T-helper 2 cell treated with Interferon-gamma antibody and Interleukin-4, amounts not matched to agents 5 μg/mL and 100 μg/mL, for 36 hours (primary cell): ENCODE measurements around the gene PMF1.

ENCODE experiments used
- DNase-seq: peaks from one replicate; pipeline ENCODE4 v3.0.0; 2021; ENCODE audit warnings: low spot score
- H3K27ac Mint-ChIP-seq: one replicate; pipeline ENCODE4 v1.8.0; 2021; ENCODE audit warnings: mild to moderate bottlenecking, mixed read lengths
- H3K27me3 Mint-ChIP-seq: one replicate; pipeline ENCODE4 v1.8.0; 2021; ENCODE audit warnings: low read depth, mixed read lengths
- H3K36me3 Mint-ChIP-seq: one replicate; pipeline ENCODE4 v1.8.0; 2021; ENCODE audit warnings: low read depth, mixed read lengths
- H3K4me1 Mint-ChIP-seq: one replicate; pipeline ENCODE4 v1.8.0; 2021; ENCODE audit warnings: low read depth, mixed read lengths
- H3K4me3 Mint-ChIP-seq: one replicate; pipeline ENCODE4 v1.8.0; 2022; ENCODE audit warnings: mild to moderate bottlenecking, moderate library complexity, mixed read lengths
- H3K9me3 Mint-ChIP-seq: one replicate; pipeline ENCODE4 v1.8.0; 2021; ENCODE audit warnings: mixed read lengths

PMF1 gene

GRCh38 chr1:156251527-156251926 lies 38.7 kb downstream of the PMF1 start:
- H3K36me3 Mint-ChIP-seq: peaks cover 46% of the 10 kb centered on the region
- H3K4me1 Mint-ChIP-seq: peaks cover 21% of the 10 kb centered on the region
- no peaks in the 10 kb centered on the region for H3K9me3 Mint-ChIP-seq
- H3K4me3 Mint-ChIP-seq: peak overlapping the region; percentile 36
- H3K27me3 Mint-ChIP-seq: no peaks in the 10 kb centered on the region
- no peak for DNase-seq
- peak overlapping the region; percentile 63 for H3K27ac Mint-ChIP-seq

GRCh38 chr1:156253634-156254033 lies 40.8 kb downstream of the PMF1 start:
- Mint-ChIP-seq H3K4me3 (no peak overlapping the region), H3K36me3 (peaks cover 62% of the 10 kb centered on the region), H3K9me3 (no peaks in the 10 kb centered on the region), H3K27ac (peak overlapping the region; percentile 49), H3K4me1 (peaks cover 30% of the 10 kb centered on the region), H3K27me3 (no peaks in the 10 kb centered on the region)
- no peak for DNase-seq

- DNase-seq: no peak
- Mint-ChIP-seq H3K4me3 (no peak overlapping the region), H3K27me3 (no peaks in the 10 kb centered on the region), H3K4me1 (peaks cover 12% of the 10 kb centered on the region), H3K9me3 (no peaks in the 10 kb centered on the region), H3K27ac (peak overlapping the region; percentile 55), H3K36me3 (peaks cover 65% of the 10 kb centered on the region)
These were observed 44.9 kb downstream of the PMF1 start for GRCh38 chr1:156257711-156258110.

DNA sequence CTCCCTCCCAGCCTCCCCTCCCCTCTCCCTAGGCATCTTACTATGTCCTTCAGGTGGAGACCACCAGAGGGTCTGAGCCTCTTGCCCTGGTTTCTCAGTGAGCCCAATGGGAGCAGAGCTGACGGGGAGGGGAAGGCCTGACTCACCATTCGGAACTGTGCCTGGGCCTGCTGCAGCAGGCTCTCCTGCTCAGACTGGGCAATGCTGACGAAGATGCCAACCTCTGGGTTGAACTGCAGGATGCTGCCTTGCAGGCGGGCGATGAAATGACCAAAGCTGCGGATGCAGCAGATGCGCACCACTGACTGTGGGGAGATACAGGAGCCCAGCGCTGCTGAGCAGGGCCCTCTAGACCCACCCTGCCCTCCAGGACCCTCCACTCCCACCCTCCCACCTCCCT lies 46.1 kb downstream of the PMF1 start:
- no peaks in the 10 kb centered on the region for H3K9me3 Mint-ChIP-seq
- H3K27me3 Mint-ChIP-seq: no peaks in the 10 kb centered on the region
- no peak for DNase-seq
- H3K36me3 Mint-ChIP-seq: peaks cover 66% of the 10 kb centered on the region
- H3K4me1 Mint-ChIP-seq: peaks cover 12% of the 10 kb centered on the region
- no peak overlapping the region for H3K4me3 Mint-ChIP-seq
- H3K27ac Mint-ChIP-seq: no peak overlapping the region

DNA sequence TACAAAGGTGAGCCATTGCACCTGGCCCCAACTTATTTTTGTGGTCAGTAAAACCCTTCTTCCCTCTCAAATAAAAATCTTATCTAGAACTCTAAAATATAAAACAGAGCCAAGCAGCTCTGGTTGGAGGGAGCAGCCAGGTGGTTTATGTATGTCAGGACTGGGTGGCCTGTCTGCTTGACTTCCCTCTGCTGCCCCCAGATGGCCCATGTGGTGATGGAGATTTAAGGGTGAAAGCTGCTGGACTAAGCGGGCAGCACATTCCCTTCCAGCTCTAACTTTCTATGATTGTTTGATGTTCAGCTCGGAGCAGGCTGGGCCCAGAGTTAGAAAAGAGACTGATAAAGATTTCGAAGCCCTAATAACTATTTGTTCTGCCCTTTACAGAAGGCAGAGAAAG lies 47.0 kb downstream of the PMF1 start:
- no peaks in the 10 kb centered on the region for H3K27me3 Mint-ChIP-seq
- no peaks in the 10 kb centered on the region for H3K9me3 Mint-ChIP-seq
- H3K4me3 Mint-ChIP-seq: no peak overlapping the region
- H3K27ac Mint-ChIP-seq: no peak overlapping the region
- H3K36me3 Mint-ChIP-seq: peaks cover 67% of the 10 kb centered on the region
- DNase-seq: no peak
- peaks cover 11% of the 10 kb centered on the region for H3K4me1 Mint-ChIP-seq

- Mint-ChIP-seq H3K9me3 (no peaks in the 10 kb centered on the region), H3K27ac (no peak overlapping the region), H3K4me1 (peaks cover 11% of the 10 kb centered on the region), H3K4me3 (no peak overlapping the region), H3K27me3 (no peaks in the 10 kb centered on the region), H3K36me3 (peaks cover 72% of the 10 kb centered on the region)
- DNase-seq: no peak
These were observed 48.1 kb downstream of the PMF1 start for GRCh38 chr1:156260896-156261295.

DNA sequence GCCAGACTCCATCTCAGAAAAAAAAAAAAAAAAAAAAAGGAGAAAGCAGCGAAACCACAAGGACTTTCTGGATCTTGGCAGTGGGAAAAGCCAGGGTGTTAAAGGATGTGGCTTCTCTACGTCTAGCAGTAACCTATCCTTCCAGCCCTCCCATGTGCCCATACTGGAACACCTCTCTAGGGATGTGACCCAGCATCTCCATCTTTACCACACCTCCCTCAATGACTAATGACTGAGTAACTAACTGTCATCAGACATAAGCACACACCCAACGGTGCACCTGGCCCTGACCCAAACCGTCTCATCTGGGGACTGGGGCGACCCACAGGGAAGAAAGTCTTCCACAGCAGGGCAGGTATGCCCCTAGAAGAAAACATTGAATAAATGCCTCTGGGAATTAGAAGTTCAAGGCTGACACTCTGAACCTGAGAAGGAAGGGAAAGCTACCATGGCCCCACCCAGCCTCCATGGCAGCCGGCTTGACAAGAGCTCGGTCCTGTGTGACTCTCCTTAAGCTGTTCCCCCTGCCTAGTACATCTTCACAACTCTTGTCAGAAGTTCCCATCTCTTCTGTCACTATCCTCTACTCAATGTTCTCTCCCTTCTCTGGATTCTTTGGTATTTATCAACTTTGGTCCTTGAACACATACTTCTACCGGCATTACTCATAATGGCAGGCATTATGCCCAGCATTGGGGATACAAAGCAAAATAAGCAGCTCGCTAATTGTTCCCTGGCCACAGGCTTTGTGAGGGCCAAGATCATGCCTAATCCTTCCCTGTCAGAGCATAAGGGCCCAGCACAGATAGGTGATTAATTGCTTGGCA lies 49.9 kb downstream of the PMF1 start:
- Mint-ChIP-seq H3K4me1 (peaks cover 4% of the 10 kb centered on the region), H3K27ac (peak overlapping the region; percentile 60), H3K27me3 (no peaks in the 10 kb centered on the region), H3K9me3 (no peaks in the 10 kb centered on the region), H3K4me3 (no peak overlapping the region), H3K36me3 (peaks cover 75% of the 10 kb centered on the region)
- DNase-seq: no peak

DNA sequence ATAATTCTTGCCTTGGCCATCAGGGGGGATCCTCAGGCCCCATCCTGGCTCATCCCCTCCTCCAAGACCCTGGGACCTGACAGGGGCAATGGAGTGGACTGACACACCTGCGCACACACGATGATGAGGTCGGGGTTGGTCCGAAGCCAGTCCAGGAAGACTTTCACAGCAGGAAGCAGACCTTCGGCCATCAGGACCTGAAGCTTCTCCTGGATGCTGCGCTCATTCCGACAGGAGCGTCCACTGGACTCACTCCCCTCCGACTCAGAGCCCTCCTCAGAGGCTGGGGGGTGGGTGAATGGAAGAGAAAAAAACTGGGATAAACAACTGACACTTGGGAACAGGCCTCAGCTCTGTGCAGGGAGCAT lies 50.5 kb downstream of the PMF1 start:
- H3K27ac Mint-ChIP-seq: no peak overlapping the region
- H3K4me1 Mint-ChIP-seq: peaks cover 2% of the 10 kb centered on the region
- no peaks in the 10 kb centered on the region for H3K27me3 Mint-ChIP-seq
- no peaks in the 10 kb centered on the region for H3K9me3 Mint-ChIP-seq
- no peak overlapping the region for H3K4me3 Mint-ChIP-seq
- peaks cover 76% of the 10 kb centered on the region for H3K36me3 Mint-ChIP-seq
- no peak for DNase-seq

DNA sequence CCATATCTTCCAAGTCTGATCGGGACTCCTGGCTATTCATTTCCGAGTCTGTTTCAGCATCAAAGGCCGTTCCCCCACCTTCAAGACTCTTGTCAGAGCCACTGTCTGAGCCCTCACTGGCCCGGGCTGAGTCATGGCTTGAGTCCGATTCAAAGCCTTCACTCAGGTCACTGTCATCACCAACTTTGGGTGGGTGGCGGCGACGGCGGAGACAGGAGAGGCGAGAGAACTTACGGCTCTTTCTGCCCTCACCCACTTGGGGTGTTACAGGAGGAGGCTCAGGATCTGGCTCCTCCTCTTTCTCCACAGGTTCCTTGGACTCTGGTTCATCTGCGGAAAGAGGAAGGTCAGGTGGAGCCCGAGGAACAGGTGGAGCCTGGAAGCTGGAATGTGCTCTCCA lies 53.2 kb downstream of the PMF1 start:
- Mint-ChIP-seq H3K27me3 (no peaks in the 10 kb centered on the region), H3K4me3 (no peak overlapping the region), H3K36me3 (peaks cover 64% of the 10 kb centered on the region), H3K27ac (no peak overlapping the region), H3K9me3 (no peaks in the 10 kb centered on the region), H3K4me1 (peaks cover 2% of the 10 kb centered on the region)
- DNase-seq: no peak

GRCh38 chr1:156268336-156268735 lies 55.5 kb downstream of the PMF1 start:
- no peak for DNase-seq
- Mint-ChIP-seq H3K36me3 (peaks cover 65% of the 10 kb centered on the region), H3K9me3 (no peaks in the 10 kb centered on the region), H3K27ac (no peak overlapping the region), H3K27me3 (no peaks in the 10 kb centered on the region), H3K4me3 (no peak overlapping the region), H3K4me1 (peaks cover 2% of the 10 kb centered on the region)

DNA sequence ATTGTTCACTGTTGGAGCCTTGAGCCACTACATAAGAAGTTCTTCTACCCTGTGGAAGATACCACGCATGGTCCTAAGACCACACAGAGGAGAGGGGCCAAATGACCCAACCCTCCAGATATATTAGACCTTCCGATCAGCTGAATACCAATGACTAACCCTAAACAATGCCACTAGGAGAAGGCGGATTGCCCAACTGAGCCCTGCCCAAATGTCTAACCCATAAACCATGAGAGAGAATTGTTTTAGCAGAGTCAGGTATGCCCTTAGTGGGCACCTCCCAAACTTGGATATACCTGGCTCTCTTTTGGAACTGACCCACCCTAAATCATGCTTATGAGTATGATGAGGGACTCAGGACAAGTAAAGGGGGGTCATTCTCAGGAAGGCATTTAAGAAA lies 57.5 kb downstream of the PMF1 start:
- H3K4me3 Mint-ChIP-seq: no peak overlapping the region
- no peaks in the 10 kb centered on the region for H3K9me3 Mint-ChIP-seq
- no peak overlapping the region for H3K27ac Mint-ChIP-seq
- H3K27me3 Mint-ChIP-seq: no peaks in the 10 kb centered on the region
- no peak for DNase-seq
- peaks cover 70% of the 10 kb centered on the region for H3K36me3 Mint-ChIP-seq
- no peaks in the 10 kb centered on the region for H3K4me1 Mint-ChIP-seq

- Mint-ChIP-seq H3K9me3 (no peaks in the 10 kb centered on the region), H3K36me3 (peaks cover 61% of the 10 kb centered on the region), H3K4me1 (peaks cover 17% of the 10 kb centered on the region), H3K4me3 (no peak overlapping the region), H3K27me3 (no peaks in the 10 kb centered on the region), H3K27ac (no peak overlapping the region)
- DNase-seq: no peak
These were observed 63.7 kb downstream of the PMF1 start for GRCh38 chr1:156276532-156276931.

GRCh38 chr1:156276966-156277381 lies 64.2 kb downstream of the PMF1 start:
- Mint-ChIP-seq H3K36me3 (peaks cover 57% of the 10 kb centered on the region), H3K4me1 (peaks cover 20% of the 10 kb centered on the region), H3K27ac (no peak overlapping the region)

DNA sequence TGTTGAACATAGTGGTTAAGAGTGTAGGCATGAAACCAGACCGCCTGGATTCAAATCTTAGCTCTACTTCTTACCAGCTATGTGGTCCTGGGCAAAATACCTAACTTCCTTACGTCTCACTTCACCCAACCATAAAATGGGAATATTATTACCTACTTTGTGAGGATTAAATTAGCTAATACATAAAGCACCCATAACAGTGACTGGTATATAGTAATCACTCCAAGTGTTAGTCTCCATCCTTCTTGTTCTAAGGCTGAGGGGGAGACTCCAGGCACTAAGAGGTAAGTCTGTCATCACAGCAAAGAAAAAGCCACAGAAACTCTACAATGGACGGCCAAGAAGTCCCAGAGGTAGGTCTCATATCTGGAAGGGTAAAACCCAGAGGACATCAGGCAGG lies 67.0 kb downstream of the PMF1 start:
- no peak for DNase-seq
- Mint-ChIP-seq H3K27me3 (no peaks in the 10 kb centered on the region), H3K9me3 (no peaks in the 10 kb centered on the region), H3K4me3 (no peak overlapping the region), H3K36me3 (peaks cover 39% of the 10 kb centered on the region), H3K4me1 (peaks cover 30% of the 10 kb centered on the region), H3K27ac (no peak overlapping the region)

More at GRCh38 chr1:156276966-156277381, 64.2 kb downstream of the PMF1 start:
- DNase-seq: no peak
- Mint-ChIP-seq H3K4me3 (no peak overlapping the region), H3K27me3 (no peaks in the 10 kb centered on the region), H3K9me3 (no peaks in the 10 kb centered on the region)

- DNase-seq: peak; percentile 44
- H3K4me1 Mint-ChIP-seq: peaks cover 30% of the 10 kb centered on the region
- peaks cover 31% of the 10 kb centered on the region for H3K36me3 Mint-ChIP-seq
- no peaks in the 10 kb centered on the region for H3K27me3 Mint-ChIP-seq
- H3K27ac Mint-ChIP-seq: peak overlapping the region; percentile 92
- no peaks in the 10 kb centered on the region for H3K9me3 Mint-ChIP-seq
- peak overlapping the region; percentile 91 for H3K4me3 Mint-ChIP-seq
These were observed 68.5 kb downstream of the PMF1 start for GRCh38 chr1:156281281-156281680.
